Small intestine (tissue), 7 donors: ENCODE data around the gene AMBRA1. TPM values are rescaled to one million over a fixed set of nuclear protein-coding genes. Genes with fewer than 3 reads are reported as not detected.

Experiments
- DNase-seq, 2 donors: peaks; one replicate each; pipeline versions ENCODE4 v3.0.0 to v3.0.0-alpha.2; 2013
- FAIRE-seq: peaks from 2 replicates; lab custom pipeline; 2012; peaks lifted over from hg19 to GRCh38; lab: Jason Lieb, UNC
- H3K27ac ChIP-seq, 3 donors: one replicate each; pipeline ENCODE4 v1.5.1; 2013; ENCODE audit warnings: low read length in 2 of 3, mild to moderate bottlenecking in 2 of 3, control low read depth in 1 of 3, inconsistent platforms in 1 of 3, low read depth in 1 of 3, moderate library complexity in 1 of 3
- H3K27me3 ChIP-seq, 3 donors: one replicate each; pipeline ENCODE4 v1.6.1; 2013; ENCODE audit warnings: low read length in 3 of 3, inconsistent platforms in 1 of 3; ENCODE audit not compliant: control insufficient read depth in 3 of 3, insufficient read depth in 3 of 3
- H3K36me3 ChIP-seq, 3 donors: one replicate each; pipeline ENCODE4 v1.6.1; 2013; ENCODE audit warnings: low read length in 3 of 3, inconsistent platforms in 1 of 3, low read depth in 1 of 3, mild to moderate bottlenecking in 1 of 3, moderate library complexity in 1 of 3; ENCODE audit not compliant: control insufficient read depth in 3 of 3, insufficient read depth in 2 of 3
- H3K4me1 ChIP-seq, 3 donors: one replicate each; pipeline ENCODE4 v1.6.1; 2013; ENCODE audit warnings: low read length in 2 of 3, inconsistent platforms in 1 of 3, low read depth in 1 of 3, mild to moderate bottlenecking in 1 of 3, moderate library complexity in 1 of 3; ENCODE audit not compliant: control insufficient read depth in 3 of 3, insufficient read depth in 2 of 3
- H3K4me3 ChIP-seq, 3 donors: one replicate each; pipeline ENCODE4 v1.5.1; 2013; ENCODE audit warnings: low read length in 3 of 3, control low read depth in 1 of 3, inconsistent platforms in 1 of 3, low read depth in 1 of 3, mild to moderate bottlenecking in 1 of 3, moderate library complexity in 1 of 3
- H3K9me3 ChIP-seq, 2 donors: one replicate each; pipeline ENCODE4 v1.6.1; 2013; ENCODE audit warnings: low read depth in 1 of 2, low read length in 1 of 2; ENCODE audit not compliant: control insufficient read depth in 2 of 2, insufficient read depth in 1 of 2
- WGBS, 3 donors: extraction: QIAGEN DNeasy Blood & Tissue Kit; methylation state at CpG; one replicate each; pipeline ENCODE4 v1.1.7; 2013; 5-methylcytosine and 5-hydroxymethylcytosine counted together
- polyA plus RNA-seq, 4 donors: library from polyadenylated mRNA; stranded (reverse) in 3 of 4; unstranded in 1 of 4; fragments of 200-250 nt in 3 of 4; fragments of 120-200 nt in 1 of 4; gene quantifications; one replicate each; pipeline versions ENCODE4 v1.2.1 to v1.2.3, GENCODE V29; 2013
- donor health status: healthy with polysubstance abuse.
- donor health status: control.
- donor health status: control.
- donor health status: Bipolar disorder and iron deficiency.
- donor health status: healthy.

AMBRA1 gene
- polyA plus RNA-seq, 4 donors, result 7.8 to 22.2 (median 12.6) TPM

GRCh38 chr11:46378811-46379481, 214.9 kb downstream of the AMBRA1 start:
- Histone ChIP-seq H3K4me1 (peaks cover 0 to 17% (median 2%) of the 10 kb centered on the region in 3 donors), H3K9me3 (no peaks in the 10 kb centered on the region), H3K4me3 (no peak overlapping the region), H3K36me3 (peaks cover 11 to 62% (median 18%) of the 10 kb centered on the region in 3 donors), H3K27me3 (no peaks in the 10 kb centered on the region), H3K27ac (peak overlapping the region; percentile 71 to 97 (median 78))
- WGBS, 3 donors, result 78 to 83% (median 78%) methylated on average over 17 to 20 of the region's 20 CpGs
- FAIRE-seq, result no peak
- DNase-seq, result peak in 1 of 2 donors; percentile 24

DNA sequence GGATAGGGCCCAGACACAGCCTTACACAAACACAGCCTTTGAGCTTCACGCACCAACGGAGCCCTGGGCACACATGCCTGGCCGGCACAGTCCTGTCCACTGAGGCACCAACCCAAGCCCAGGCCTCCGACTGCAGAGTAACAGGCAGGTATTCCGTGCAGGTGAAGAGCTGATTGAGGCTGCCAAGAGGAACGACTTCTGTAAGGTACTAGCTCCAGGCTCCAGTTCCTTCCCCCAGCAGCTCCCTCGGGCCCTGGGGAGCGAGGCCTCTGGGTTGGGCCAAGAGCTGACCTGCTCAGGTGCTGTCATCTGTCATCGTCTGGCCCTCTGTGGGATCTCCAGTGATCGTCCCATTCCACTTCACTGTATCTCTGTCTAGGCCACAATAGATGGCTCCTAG, 215.5 kb downstream of the AMBRA1 start:
- H3K27me3 ChIP-seq, result no peaks in the 10 kb centered on the region
- peak overlapping the region in 1 of 3 donors; percentile 71 for H3K27ac ChIP-seq
- no peak overlapping the region for H3K4me3 ChIP-seq
- DNase-seq (no peak), FAIRE-seq (no peak)
- H3K9me3 ChIP-seq, result no peaks in the 10 kb centered on the region
- peaks cover 11 to 63% (median 22%) of the 10 kb centered on the region in 3 donors for H3K36me3 ChIP-seq
- WGBS, 3 donors, result 73 to 86% (median 76%) methylated on average over 10 of the region's 10 CpGs
- peaks cover 0 to 11% (median 2%) of the 10 kb centered on the region in 3 donors for H3K4me1 ChIP-seq

DNA sequence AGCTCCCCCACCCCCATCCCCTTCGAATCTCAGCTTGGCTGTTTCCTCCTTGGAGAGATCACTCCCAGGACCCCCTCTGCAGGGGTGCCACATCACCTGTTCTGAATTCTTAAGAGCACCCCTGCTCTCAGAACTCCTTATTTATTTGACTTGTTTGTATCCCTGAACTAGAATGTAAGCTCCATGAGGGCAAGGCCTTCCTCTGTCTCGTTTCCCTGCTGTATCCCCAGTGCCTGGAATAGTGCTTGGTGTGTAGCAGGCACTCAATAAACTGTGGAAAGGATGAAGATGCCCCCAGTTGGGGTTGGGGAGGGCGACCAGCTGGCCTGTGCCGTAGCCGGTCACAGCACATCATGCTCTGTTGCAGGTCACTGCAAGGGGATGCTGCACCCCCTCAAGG, 216.0 kb downstream of the AMBRA1 start:
- no peak overlapping the region for H3K4me3 ChIP-seq
- no peaks in the 10 kb centered on the region for H3K9me3 ChIP-seq
- FAIRE-seq (no peak), DNase-seq (no peak)
- no peaks in the 10 kb centered on the region for H3K27me3 ChIP-seq
- H3K4me1 ChIP-seq, result peaks cover 0 to 7% (median 2%) of the 10 kb centered on the region in 3 donors
- WGBS, 3 donors, result 88 to 96% (median 89%) methylated on average over 5 of the region's 5 CpGs
- H3K36me3 ChIP-seq, result peaks cover 11 to 63% (median 22%) of the 10 kb centered on the region in 3 donors
- no peak overlapping the region for H3K27ac ChIP-seq

GRCh38 chr11:46377290-46377689, 216.5 kb downstream of the AMBRA1 start:
- WGBS, 3 donors, result 95 to 99% (median 96%) methylated on average over 11 of the region's 11 CpGs
- H3K36me3 ChIP-seq, result peaks cover 11 to 69% (median 23%) of the 10 kb centered on the region in 3 donors

DNA sequence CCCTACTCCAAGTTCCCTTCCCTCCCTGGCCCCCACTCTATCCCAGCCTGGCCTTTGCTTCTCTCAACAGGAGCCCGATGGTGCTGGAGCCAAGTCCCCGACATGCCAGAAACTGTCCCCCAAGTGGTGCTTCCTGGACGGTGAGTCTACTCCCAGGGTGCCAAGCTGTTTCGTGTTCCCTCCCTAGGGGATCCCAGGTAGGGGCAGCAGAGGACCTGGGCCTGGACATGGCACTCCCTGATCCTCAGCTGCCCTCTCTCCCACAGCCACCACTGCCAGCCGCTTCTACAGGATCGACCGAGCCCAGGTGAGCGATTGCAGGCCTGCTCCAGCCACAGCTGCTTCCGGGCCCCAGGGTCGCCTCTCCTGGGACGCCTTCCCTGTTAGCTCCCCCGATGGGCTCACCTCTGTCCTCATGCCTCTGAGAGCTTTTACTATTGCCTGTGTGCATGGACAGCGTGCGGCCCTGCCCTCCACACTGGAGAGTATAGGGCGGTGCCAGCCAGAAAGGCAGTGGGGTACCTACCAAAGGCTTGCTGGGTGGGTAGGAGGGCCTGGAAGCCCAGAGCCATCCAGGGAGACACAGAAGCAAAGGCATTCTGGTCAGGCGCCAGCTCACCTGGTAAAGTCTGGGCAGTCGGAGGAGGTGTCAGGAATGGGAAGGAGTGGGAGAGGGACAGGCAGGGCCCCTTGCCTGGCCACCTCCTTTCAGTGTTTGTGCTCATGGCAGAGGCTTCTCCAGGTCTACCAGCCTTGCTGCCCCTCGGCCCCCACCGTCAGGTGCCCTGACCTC, 217.4 kb downstream of the AMBRA1 start:
- Histone ChIP-seq H3K36me3 (peaks cover 11 to 77% (median 23%) of the 10 kb centered on the region in 3 donors), H3K4me1 (peaks cover 0 to 12% (median 0%) of the 10 kb centered on the region in 3 donors)
- no peak for FAIRE-seq

More at GRCh38 chr11:46377290-46377689, 216.5 kb downstream of the AMBRA1 start:
- FAIRE-seq, result no peak
- Histone ChIP-seq H3K9me3 (no peaks in the 10 kb centered on the region), H3K27me3 (no peaks in the 10 kb centered on the region), H3K4me1 (peaks cover 0 to 6% (median 2%) of the 10 kb centered on the region in 3 donors), H3K4me3 (no peak overlapping the region), H3K27ac (no peak overlapping the region)
- DNase-seq, result no peak

DNA sequence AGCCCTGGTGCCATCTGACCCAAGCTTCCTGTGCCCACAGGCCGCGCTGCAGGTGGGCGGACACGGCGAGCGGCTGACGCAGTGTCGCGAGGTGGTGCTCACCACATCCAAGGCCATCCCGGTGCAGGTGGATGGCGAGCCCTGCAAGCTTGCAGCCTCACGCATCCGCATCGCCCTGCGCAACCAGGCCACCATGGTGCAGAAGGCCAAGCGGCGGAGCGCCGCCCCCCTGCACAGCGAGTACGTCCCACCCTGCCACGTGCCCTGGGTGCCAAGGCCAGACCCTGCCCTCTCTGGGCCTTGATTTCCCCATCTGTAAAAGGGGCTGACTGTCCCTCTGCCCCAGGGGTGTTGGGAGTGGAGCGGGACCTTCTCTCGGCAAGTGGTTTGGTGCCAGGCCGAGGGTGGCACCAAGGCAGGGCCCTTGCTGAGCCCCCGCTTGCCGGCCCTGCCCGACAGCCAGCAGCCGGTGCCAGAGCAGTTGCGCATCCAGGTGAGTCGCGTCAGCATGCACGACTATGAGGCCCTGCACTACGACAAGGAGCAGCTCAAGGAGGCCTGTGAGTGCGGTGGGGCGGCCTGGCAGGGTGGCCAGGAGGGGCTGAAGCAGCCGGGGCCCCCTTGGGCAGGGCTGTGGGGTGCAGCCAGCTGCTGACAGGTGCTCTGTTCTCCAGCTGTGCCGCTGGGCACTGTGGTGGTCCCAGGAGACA, 218.3 kb downstream of the AMBRA1 start:
- Histone ChIP-seq H3K27ac (no peak overlapping the region), H3K27me3 (no peaks in the 10 kb centered on the region), H3K9me3 (no peaks in the 10 kb centered on the region), H3K4me3 (no peak overlapping the region), H3K36me3 (peaks cover 11 to 86% (median 23%) of the 10 kb centered on the region in 3 donors), H3K4me1 (peaks cover 0 to 12% (median 0%) of the 10 kb centered on the region in 3 donors)
- 95 to 96% (median 95%) methylated on average over 38 of the region's 38 CpGs for WGBS, 3 donors
- FAIRE-seq, result no peak
- DNase-seq, result no peak

More for the DNA sequence above, 217.4 kb downstream of the AMBRA1 start:
- no peaks in the 10 kb centered on the region for H3K9me3 ChIP-seq
- no peak for DNase-seq
- H3K27me3 ChIP-seq, result no peaks in the 10 kb centered on the region
- WGBS, 3 donors, result 90 to 91% (median 91%) methylated on average over 17 to 19 of the region's 19 CpGs
- no peak overlapping the region for H3K4me3 ChIP-seq
- H3K27ac ChIP-seq, result no peak overlapping the region

GRCh38 chr11:46374815-46375214, 219.0 kb downstream of the AMBRA1 start:
- DNase-seq (no peak), FAIRE-seq (no peak)
- Histone ChIP-seq H3K27me3 (no peaks in the 10 kb centered on the region), H3K4me1 (peaks cover 0 to 13% (median 0%) of the 10 kb centered on the region in 3 donors), H3K27ac (no peak overlapping the region), H3K4me3 (no peak overlapping the region), H3K36me3 (peaks cover 11 to 93% (median 23%) of the 10 kb centered on the region in 3 donors), H3K9me3 (no peaks in the 10 kb centered on the region)
- WGBS, 3 donors, result 90 to 93% (median 91%) methylated on average over 15 of the region's 15 CpGs
